ENCODE results near the gene TRMT44. TPM values are rescaled to one million over a fixed set of nuclear protein-coding genes. Genes with fewer than 3 reads are reported as not detected.

The TRMT44 gene
- total RNA-seq, 1 experiment from 2014 or later = 25.8 TPM

- CTCF ChIA-PET = no interaction called here
- RAD21 ChIA-PET (ENCODE audit: low non-redundant PET in 1 of 2, low total read pairs in 2 of 2, uncharacterized antibody in 2 of 2, unreplicated experiment in 2 of 2) = interaction anchor here in 1 of 2 experiments (1.3 kb wide), 1 partner anchor 163 kb away, joined by 3 read pairs; no protein-coding TSS in a partner anchor
- DNase-seq (ENCODE audit: low read depth, low spot score) (no peak), ATAC-seq (no peak)
- peaks cover 7% of the 10 kb centered on the region in 2 experiments; a peak in 3 of 4 replicates for H3K4me1 ChIP-seq (ENCODE audit: control insufficient read depth in 1 of 2, insufficient read depth in 2 of 2, low read length in 2 of 2)
- no peak overlapping the region for H3K4me2 ChIP-seq (ENCODE audit: low read length)
- no peaks in the 10 kb centered on the region for H3K9me3 ChIP-seq (ENCODE audit: control insufficient read depth in 1 of 2, insufficient read depth in 1 of 2, low read depth in 1 of 2, low read length in 2 of 2)
- no peak overlapping the region for H3K27ac ChIP-seq (ENCODE audit: low read depth, low read length)
- H3K79me2 ChIP-seq (ENCODE audit: insufficient read depth, low read length) = no peaks in the 10 kb centered on the region
- no peaks in the 10 kb centered on the region for H3K27me3 ChIP-seq (ENCODE audit: insufficient read depth, low read length)
- H3K36me3 ChIP-seq (ENCODE audit: control insufficient read depth in 1 of 2, insufficient read depth in 2 of 2, low read length in 2 of 2) = no peaks in the 10 kb centered on the region; a peak in 1 of 4 replicates
- H3K9ac ChIP-seq (ENCODE audit: low read length) = no peak overlapping the region
- H4K20me1 ChIP-seq (ENCODE audit: insufficient read depth) = no peaks in the 10 kb centered on the region
- no TSS peak for BruUV-seq (replicated peaks)
- no peaks in the 10 kb centered on the region for H3K9me2 ChIP-seq (ENCODE audit: insufficient read depth)
- TF ChIP-seq SRF (IDR thresholded peaks at IDR 0.05; ENCODE audit: low read depth) (no peak), ZNF274 (IDR thresholded peaks at IDR 0.05; ENCODE audit: low read depth, low read length) (no peak), TCF7L2 (IDR thresholded peaks at IDR 0.05; ENCODE audit: borderline replicate concordance, extremely low read depth, insufficient read depth, insufficient read length) (no peak), REST (IDR thresholded peaks at IDR 0.05; ENCODE audit: low read depth) (no peak), ELF1 (IDR thresholded peaks at IDR 0.05; ENCODE audit: borderline replicate concordance, low read depth) (no peak), CEBPB (IDR thresholded peaks at IDR 0.05; ENCODE audit: low read depth) (no peak), SIN3A (IDR thresholded peaks at IDR 0.05; ENCODE audit: low read depth) (no peak)
- TF ChIP-seq, protein P1, sequence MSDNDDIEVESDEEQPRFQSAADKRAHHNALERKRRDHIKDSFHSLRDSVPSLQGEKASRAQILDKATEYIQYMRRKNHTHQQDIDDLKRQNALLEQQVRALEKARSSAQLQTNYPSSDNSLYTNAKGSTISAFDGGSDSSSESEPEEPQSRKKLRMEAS (IDR thresholded peaks at IDR 0.05) = no peak
- H3K4me3 ChIP-seq (replicated peaks in 1 of 2; ENCODE audit: low read depth in 1 of 2, low read length in 2 of 2) = no peak overlapping the region
- intact Hi-C loops (cut with micrococcal nuclease) = no loop called here
- POLR2A ChIA-PET = no interaction called here
- H2AFZ ChIP-seq (ENCODE audit: low read depth, low read length, poor library complexity, severe bottlenecking) = no peak overlapping the region
These were observed 35.6 kb upstream of the TRMT44 start for GRCh38 chr4:8404791-8405515.
